Measurements from ENCODE around the gene NTN4. TPM values are rescaled to one million over a fixed set of nuclear protein-coding genes. Genes with fewer than 3 reads are reported as not detected.

The NTN4 gene
- total RNA-seq, 4 donors from 2014 or later, result 4.0 to 10.0 (median 5.7) TPM

- Histone ChIP-seq H3K36me3 (no peaks in the 10 kb centered on the region), H3K9me3 (no peaks in the 10 kb centered on the region), H3K27ac (no peak overlapping the region), H3K27me3 (no peaks in the 10 kb centered on the region), H3K4me1 (no peaks in the 10 kb centered on the region), H3K4me3 (no peak overlapping the region)
- TF ChIP-seq CTCF (IDR thresholded peaks at IDR 0.05 in 4 of 5, conservative IDR thresholded peaks at IDR 0.05 in 1 of 5) (no peak), POLR2A (IDR thresholded peaks at IDR 0.05) (no peak)
- ATAC-seq (no peak), DNase-seq (no peak)
- in situ Hi-C loops (cut with MboI; ENCODE audit: low sequenced_read_pairs in 4 of 4) (no loop called here), intact Hi-C loops (cut with DNase I; ENCODE audit: low total_unique reads) (no loop called here)
Observed at GRCh38 chr12:95767703-95768102, 22.9 kb downstream of the NTN4 start.

DNA sequence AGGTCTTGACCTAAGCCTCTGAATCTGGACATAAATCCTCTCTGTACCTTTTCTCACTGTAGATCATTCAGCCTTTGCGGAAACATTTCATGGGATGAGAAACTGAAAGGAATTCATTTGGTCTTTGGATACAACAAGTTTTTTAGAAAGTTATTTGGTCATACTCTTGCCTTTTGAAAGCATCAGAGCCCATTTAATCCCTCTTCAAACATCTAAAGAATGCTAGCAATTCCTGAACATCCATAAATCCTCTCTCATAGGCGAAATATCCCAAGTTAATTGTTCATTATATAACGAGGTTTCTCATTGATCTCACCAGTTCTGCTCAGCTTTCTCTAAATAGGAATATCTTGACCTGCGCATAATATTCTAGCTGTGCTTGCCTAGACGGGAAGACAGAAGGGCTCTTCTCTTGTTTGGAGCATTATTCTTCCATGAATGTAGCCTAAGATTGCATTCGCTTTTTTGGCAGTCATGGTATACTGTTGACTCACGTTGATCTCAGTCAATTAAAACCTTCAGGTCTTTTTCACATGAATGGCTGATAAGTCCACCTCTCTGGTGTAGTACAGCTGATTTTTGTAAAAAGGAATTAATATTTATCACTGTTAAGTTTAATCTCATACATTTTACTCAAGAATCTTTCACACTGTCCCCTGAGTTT, 24.1 kb downstream of the NTN4 start:
- no peak for TF ChIP-seq POLR2A (IDR thresholded peaks at IDR 0.05)
- no peak for TF ChIP-seq CTCF (IDR thresholded peaks at IDR 0.05 in 4 of 5, conservative IDR thresholded peaks at IDR 0.05 in 1 of 5)
- Histone ChIP-seq H3K4me1 (no peaks in the 10 kb centered on the region), H3K36me3 (no peaks in the 10 kb centered on the region), H3K4me3 (no peak overlapping the region), H3K9me3 (no peaks in the 10 kb centered on the region), H3K27ac (no peak overlapping the region), H3K27me3 (no peaks in the 10 kb centered on the region)
- intact Hi-C loops (cut with DNase I; ENCODE audit: low total_unique reads), result no loop called here
- DNase-seq, result no peak
- in situ Hi-C loops (cut with MboI; ENCODE audit: low sequenced_read_pairs in 4 of 4), result no loop called here
- no peak for ATAC-seq

DNA sequence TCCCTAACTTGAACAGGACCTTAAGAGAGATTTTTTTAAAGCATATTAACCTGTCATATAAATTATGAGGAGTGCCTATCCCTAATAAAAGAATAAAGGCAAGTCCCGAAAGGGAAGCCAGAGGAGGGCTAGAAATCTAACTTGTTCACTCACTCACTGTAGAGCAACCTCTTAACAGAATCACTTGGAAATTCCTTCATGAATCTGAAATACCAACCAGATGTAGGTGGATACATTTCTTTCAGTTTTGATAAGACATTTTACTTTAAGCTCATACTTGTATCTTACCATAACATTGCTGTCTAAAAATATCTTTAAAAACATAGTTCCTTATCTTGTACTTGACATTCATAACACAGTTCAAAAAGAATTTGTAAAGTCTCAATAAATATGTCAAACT, 25.7 kb downstream of the NTN4 start:
- Histone ChIP-seq H3K4me3 (no peak overlapping the region), H3K4me1 (no peaks in the 10 kb centered on the region), H3K9me3 (no peaks in the 10 kb centered on the region), H3K36me3 (no peaks in the 10 kb centered on the region), H3K27me3 (no peaks in the 10 kb centered on the region), H3K27ac (no peak overlapping the region)
- in situ Hi-C loops (cut with MboI; ENCODE audit: low sequenced_read_pairs in 4 of 4) (no loop called here), intact Hi-C loops (cut with DNase I; ENCODE audit: low total_unique reads) (no loop called here)
- TF ChIP-seq CTCF (IDR thresholded peaks at IDR 0.05 in 4 of 5, conservative IDR thresholded peaks at IDR 0.05 in 1 of 5) (no peak), POLR2A (IDR thresholded peaks at IDR 0.05) (no peak)
- DNase-seq (no peak), ATAC-seq (no peak)

DNA sequence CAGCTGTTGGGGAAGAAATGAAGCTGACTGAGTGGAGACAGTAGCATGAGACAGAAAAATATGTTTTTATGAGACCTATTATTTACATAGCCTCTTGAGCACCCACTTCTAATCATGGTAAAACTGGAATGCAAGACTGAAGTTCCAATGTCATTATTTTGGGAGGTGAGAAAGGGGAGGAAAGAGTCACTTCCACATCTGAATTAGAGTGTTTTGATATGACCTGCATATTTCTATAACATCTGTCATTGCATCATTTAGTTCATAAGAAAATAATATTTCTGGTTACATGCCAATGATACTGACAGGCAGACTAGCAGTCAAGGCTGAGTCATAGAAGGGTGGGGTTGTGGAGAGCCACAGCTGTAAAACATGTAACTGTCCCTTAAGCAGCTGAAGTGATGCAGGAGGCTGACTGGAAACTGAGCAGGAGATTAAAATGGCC, 26.7 kb downstream of the NTN4 start:
- DNase-seq (peak; percentile 28 to 36), ATAC-seq (peak; percentile 87 to 92)
- no peaks in the 10 kb centered on the region for H3K27me3 ChIP-seq
- no peak for TF ChIP-seq CTCF (IDR thresholded peaks at IDR 0.05 in 4 of 5, conservative IDR thresholded peaks at IDR 0.05 in 1 of 5)
- no peak for TF ChIP-seq POLR2A (IDR thresholded peaks at IDR 0.05)
- no peak overlapping the region for H3K27ac ChIP-seq
- H3K9me3 ChIP-seq, result peaks cover 0 to 3% (median 0%) of the 10 kb centered on the region in 3 donors
- intact Hi-C loops (cut with DNase I; ENCODE audit: low total_unique reads) (no loop called here), in situ Hi-C loops (cut with MboI; ENCODE audit: low sequenced_read_pairs in 4 of 4) (no loop called here)
- H3K4me3 ChIP-seq, result no peak overlapping the region
- H3K4me1 ChIP-seq, result no peaks in the 10 kb centered on the region
- H3K36me3 ChIP-seq, result no peaks in the 10 kb centered on the region
